Hepatic stellate cell (primary cell): ENCODE results near the gene RAB9A.
A peak's percentile ranks its signal among the peaks of the same experiment; 100 is the strongest.
"Not testable (repeated sequence)": the region's sequence is repeated elsewhere in the genome, so short reads cannot be mapped to it uniquely, and the experiment has no call there.

Source experiments
- DNase-seq: peaks from one replicate; pipeline ENCODE4 v3.0.0; 2011; ENCODE audit warnings: low spot score

Gene RAB9A

GRCh38 chrX:13688958-13689740 is at the start of gene RAB9A:
TSS of gene RAB9A (plus strand) at chrX:13689128. CDS start at chrX:13708747, 19,619 bp downstream.
- DNase-seq: peak; percentile 80

- not testable (repeated sequence) for DNase-seq
Observed at GRCh38 chrX:13641684-13642083, 47.2 kb upstream of the RAB9A start.

DNA sequence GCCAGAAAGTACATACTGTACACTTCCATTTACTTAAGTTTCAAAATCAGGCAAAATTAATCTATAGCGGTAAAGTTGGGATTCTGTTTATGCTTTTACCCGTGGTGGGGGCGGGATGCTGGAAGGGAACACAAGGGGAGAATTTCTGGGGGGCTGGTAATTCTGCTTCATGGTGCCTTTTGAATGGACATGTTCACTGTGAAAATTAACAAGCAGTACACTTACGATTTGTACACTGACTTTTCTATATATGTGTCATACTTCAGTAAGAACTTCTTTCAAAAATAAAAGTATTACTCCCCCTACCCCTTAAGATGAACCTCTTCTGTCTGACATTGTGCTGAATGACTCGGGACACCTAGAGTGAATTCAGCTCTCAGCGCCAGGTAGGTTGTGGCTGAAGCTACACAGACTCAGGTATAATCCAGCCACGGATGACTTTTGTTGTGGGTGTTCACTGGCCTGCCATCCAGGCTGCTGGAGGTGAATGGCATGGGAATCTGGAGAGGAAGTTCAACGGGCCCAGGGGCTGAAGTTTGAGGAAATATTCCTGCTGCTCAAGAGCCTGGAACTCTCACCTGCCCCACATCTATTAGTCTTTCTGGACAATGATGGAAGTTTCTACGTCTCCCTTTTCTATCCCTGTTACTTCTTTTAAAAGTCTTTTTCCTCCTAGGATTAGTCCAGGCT is 43.3 kb upstream of the RAB9A start:
- no peak for DNase-seq

DNA sequence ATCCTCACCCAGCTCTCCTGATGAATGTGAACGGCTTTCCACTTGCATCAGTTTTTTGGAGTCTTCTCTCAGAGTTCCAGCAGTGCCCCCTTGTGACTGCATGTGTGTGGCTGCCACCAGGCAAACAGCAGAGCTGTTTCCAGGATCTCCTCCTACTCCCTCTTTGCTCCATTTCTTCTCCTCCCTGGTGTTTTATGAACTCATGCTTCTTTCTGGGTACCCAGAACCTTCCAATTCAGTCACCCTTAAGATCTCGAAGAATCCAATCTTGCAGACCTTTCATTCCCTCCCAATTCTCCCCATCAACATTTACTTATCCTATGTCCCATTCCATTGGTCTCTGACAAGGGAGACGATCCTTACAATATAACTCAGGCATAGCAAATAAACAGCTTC is 42.8 kb upstream of the RAB9A start:
- peak; percentile 26 for DNase-seq

DNA sequence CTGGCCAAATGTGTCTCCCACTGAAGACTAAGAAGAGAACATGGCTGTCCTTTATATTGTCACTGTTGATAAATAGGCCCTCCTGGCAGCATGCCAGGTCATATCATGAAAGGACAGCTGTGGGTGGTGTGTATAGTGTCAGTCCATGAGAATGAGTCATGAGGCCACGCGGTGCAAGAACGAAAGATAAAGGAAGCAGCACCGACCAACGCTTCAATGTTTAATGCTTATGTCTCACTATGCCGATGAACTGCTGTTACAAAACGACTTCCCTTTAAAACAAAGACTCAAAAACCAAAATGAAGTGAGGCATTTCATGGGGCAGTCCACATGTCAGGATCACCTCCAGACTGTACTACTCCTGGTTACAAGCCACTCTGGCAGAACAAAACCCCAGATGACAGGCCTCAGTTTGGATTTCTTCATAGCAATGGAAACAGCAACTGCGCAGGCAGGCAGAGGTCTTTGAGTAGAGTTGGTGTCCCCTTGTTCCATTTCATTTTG is 41.2 kb upstream of the RAB9A start:
- peak; percentile 14 for DNase-seq

DNA sequence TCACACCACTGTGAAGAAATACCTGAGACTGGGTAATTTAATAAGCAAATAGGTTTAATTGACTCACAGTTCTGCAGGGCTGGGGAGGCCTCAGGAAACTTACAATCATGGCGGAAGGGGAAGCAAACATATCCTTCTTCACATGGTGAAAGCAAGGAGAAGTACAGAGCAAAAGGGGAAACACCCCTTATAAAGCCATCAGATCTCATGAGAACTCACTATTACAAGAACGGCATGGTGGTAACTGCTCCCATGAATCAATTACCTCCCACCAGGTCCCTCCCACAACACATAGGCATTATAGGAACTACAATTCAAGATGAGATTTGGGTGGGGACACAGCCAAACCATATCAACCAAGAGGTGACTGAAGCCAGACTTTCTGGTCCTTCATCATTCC is 40.6 kb upstream of the RAB9A start:
- not testable (repeated sequence) for DNase-seq

DNA sequence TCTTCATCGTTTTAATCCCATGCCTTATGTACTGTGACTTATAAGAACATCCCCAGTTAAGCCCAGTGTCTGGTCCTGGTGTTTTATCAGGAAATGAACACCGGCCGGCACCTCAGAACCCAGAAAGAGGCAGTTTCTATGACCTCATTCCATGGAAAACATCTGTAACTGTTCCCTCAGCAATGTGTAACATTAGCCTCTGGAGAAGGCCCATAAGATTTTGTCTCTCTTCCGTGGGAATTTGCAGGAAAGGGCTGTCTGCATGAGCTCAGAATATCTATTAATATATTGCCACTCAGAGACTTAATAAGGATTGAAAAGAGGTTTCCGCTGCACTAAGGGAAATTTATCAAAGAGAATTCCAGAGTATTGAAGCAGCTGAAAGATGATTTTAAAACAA is 39.1 kb upstream of the RAB9A start:
- no peak for DNase-seq

DNA sequence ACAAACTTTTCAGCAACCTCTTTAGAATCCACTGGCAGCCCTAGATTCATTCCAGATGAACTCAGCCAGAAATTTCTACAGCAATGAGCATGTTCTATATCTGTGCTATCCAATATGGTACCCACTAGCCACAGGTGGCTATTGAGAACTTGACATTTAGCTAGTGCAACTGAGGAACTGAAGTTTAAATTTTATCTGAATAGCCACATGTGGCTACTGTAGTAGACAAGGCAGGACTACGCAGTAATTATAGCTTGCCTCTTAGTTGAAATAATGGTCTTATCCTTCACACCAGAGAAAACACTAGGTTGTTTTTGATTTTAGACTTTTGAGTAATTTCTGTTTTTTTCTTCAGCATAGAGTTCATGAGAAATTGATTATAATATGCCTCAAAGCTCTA is 38.6 kb upstream of the RAB9A start:
- no peak for DNase-seq

DNA sequence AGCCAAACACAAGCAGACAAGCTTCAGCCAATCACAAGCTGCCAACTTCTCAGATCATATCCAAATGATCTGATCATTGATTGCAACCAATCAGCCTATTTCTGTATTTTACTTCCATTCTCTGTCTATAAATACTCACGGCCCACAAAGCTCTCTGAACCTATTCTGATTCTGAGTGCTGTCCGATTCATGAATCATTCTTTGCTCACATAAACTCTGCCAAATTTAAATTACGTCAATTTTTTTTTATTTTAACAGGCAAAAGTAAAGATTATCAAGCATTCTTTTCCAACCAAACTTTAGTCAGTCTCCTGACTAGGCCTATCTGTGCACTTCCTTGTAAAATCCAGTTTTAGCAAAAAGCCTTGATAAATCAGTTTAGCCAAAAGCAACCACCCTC is 37.8 kb upstream of the RAB9A start:
- no peak for DNase-seq

- peak; percentile 60 for DNase-seq
Observed at GRCh38 chrX:13652287-13652793, 36.6 kb upstream of the RAB9A start.

DNA sequence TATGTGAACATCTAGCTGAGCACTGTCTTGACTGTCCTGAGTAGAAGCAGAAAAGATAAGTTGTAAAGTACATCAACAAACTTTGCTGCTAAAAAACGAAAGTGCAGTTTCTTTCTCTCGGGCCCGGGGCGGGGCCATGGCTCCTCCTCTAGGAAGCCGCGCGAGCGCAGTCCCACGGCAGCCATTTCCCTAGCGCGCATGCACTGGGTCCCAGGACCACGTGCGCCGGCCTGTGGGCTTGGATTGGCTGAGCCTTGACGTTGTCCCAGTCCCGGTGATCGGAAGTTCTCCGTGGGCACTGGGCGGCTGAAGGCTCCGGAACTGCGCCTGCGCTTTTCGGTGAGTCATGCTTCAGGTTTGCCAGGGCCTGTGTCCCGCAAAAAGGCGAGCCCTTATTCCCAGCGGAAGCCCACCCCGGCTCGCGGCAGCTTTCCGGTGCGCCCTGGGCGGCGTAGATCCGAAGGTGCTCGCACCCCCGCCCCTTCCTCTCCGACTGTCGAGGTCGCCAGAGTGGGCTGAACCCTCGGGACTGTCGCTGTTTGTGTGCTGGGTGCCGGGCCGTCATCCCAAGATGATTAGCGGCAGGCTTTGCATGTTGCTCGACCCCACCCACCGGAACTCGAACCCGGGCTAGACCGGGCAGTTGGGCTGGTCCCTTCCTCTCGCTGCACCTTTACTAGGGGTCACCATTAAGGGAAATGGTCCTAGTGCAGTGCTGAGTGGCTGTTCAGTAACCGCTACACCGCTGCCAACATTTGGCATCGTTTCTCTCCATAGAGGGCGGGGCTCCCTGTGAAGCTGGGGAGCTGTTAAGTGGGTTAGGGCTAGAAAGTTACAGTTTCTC is 35.9 kb upstream of the RAB9A start, which contains the start of gene TCEANC:
TSS of gene TCEANC (plus strand) at position 292 of the 844 bp plus-strand sequence. CDS start 9,368 bp downstream, outside the sequence.
- DNase-seq: peak; percentile 95

DNA sequence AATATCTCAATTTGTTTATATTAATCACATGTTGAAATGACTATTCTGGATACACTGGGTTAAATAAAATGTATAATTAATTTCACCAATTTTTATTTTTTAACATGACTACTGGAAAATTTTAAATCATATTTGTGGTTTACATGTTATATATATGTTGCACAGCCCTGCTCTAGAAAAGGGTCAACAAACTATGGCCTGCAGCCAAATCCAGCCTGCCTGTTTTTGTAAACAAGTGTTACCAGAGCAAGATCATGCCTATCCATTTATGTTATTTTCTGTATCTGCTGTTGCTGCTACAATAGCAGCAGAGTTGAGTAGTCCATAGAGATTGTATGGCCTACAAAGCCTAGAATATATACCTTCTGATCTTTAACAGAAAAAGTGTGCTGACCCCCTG is 34.8 kb upstream of the RAB9A start:
- DNase-seq: no peak

- no peak for DNase-seq
Observed at GRCh38 chrX:13655674-13656073, 33.3 kb upstream of the RAB9A start.

DNA sequence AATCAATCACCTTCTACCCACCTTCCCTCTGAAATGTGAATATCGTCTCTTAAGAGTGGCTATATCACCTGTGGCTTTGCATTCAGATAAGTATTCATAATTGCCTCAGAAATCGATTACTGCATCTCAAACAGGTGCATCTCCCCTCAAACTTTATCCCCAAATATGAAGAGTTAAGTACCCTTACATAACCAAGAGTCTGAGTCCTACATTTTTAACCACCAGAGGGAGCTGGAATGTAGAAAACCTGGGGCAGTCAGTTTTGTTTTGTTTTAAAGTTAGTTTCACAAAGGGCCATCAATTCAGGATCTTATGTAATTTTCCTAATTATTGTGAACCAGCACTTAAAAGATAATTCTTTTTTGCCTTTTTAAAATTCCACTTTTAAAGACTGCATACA is 30.3 kb upstream of the RAB9A start:
- peak; percentile 21 for DNase-seq

- no peak for DNase-seq
Observed at GRCh38 chrX:13659063-13659462, 29.9 kb upstream of the RAB9A start.

DNA sequence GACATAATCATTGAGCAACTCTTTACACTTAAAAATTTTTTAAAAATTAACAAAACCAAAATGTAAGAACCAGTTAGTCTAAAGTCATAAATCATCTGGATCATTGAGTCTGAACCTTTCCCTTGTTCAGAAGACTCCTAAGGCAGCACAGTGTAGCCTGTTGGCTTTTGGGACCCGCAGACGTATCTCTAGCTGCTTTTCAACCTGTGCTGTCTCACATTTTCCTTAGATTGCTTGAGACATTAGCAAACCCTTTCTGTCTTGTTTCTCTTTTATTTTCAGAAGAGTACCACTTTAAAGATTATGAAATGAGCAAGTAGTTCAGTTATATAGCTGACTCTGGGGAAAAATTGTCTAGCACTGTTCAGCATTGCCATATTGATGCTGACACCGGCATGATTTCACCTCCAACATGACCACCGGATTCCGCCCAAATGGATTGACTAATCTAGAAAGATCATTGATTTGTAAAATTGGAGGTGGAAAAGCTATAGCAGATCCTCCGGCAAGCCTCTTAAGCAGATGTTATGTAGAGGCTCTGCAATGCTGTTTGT is 27.1 kb upstream of the RAB9A start:
- DNase-seq: no peak

- peak; percentile 21 for DNase-seq
Observed at GRCh38 chrX:13662355-13662791, 26.6 kb upstream of the RAB9A start.

DNA sequence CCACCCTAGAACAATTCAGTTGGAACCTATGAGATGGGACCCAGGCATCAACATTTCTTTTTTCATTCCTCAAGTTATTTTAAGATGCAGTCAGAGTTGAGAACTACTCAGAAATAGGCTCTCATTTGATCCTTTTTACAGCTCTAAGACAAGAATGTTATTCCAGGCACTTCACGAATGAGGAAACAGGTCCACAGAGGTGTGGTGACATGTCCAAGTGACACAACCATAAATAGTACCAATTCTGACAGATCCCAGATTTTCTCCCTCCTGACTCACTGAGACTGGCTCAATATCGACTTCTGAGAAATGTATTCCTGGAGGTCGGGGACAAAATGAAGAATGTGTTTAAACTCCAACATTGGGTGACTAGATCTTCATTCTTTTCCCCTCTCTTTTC is 24.9 kb upstream of the RAB9A start:
- no peak for DNase-seq

GRCh38 chrX:13666836-13667235 is 22.1 kb upstream of the RAB9A start:
- no peak for DNase-seq

DNA sequence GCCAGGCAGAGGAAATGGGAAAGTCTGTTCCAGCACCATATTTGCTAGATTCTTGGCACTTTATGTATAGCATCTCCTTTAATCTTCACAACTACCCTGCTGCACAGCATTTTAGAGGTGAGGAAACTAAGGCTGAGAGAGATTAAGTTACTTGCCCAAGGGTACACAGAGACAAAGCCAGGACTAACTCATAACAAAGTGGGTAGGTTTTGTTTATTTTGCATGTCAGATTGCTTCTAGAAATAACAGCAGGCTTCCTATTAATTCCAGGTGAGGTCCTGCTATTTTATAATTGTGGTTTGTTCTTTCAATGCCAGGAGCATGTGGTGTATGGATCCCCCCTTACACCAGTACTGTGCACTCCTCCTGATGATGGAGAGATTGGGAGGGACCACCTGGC is 21.0 kb upstream of the RAB9A start:
- DNase-seq: no peak

- peak; percentile 72 for DNase-seq
Observed at GRCh38 chrX:13669246-13669737, 19.6 kb upstream of the RAB9A start.

DNA sequence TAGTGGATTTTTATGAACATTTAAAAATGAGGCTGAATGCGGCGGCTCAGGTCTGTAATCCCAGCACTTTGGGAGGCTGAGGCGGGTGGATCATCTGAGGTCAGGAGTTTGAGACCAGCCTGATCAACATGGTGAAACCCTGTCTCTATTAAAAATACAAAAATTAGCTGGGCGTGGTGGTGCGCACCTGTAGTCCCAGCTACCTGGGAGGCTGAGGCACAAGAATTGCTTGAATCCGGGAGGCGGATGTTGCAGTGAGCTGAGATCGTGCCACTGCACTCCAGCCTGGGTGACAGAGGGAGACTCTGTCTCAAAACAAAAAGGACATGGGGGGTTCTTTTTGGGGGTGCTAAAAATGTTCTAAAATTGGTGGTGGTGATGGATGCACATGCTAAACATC is 19.2 kb upstream of the RAB9A start:
- DNase-seq: not testable (repeated sequence)
